IMR-90 (cell line): ENCODE results near the gene PKD1.

Experiments used
- FOS ChIP-seq: fragments of 150-350 bp; IDR thresholded peaks from 2 replicates; pipeline ENCODE4 v1.6.1; 2016; ENCODE audit warnings: low read depth, low read length
- RAD21 ChIP-seq: IDR thresholded peaks from 2 replicates; pipeline ENCODE4 v1.6.1; 2012; ENCODE audit warnings: low read length, improper control_type of control experiment
- TF ChIP-seq, protein P1 (sequence below): conservative IDR thresholded peaks from 2 replicates; pipeline ENCODE4 v1.5.1; 2012; ENCODE audit warnings: mild to moderate bottlenecking, low read depth, low read length, improper control_type of control experiment

DNA sequence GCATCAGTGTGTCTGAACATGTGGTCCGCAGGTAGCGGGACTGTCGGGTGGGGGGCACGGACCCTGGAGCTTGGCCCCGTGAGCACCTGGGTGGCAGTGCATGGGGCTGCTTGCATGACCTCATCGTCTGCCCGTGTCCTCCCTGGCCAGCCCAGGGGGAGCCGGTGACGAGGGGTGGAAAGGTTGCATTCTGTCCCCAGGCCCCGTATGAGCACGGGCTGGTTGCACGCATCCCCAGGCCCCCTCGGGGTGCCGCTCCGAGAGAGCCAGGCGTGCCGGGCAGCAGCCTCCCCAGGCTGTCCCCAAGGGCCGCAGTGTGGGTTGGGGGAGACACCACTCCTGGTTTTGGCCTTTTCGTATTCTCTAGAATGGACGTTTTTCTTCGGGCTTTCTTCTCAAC, 58.0 kb downstream of the PKD1 start:
- TF ChIP-seq, protein P1, sequence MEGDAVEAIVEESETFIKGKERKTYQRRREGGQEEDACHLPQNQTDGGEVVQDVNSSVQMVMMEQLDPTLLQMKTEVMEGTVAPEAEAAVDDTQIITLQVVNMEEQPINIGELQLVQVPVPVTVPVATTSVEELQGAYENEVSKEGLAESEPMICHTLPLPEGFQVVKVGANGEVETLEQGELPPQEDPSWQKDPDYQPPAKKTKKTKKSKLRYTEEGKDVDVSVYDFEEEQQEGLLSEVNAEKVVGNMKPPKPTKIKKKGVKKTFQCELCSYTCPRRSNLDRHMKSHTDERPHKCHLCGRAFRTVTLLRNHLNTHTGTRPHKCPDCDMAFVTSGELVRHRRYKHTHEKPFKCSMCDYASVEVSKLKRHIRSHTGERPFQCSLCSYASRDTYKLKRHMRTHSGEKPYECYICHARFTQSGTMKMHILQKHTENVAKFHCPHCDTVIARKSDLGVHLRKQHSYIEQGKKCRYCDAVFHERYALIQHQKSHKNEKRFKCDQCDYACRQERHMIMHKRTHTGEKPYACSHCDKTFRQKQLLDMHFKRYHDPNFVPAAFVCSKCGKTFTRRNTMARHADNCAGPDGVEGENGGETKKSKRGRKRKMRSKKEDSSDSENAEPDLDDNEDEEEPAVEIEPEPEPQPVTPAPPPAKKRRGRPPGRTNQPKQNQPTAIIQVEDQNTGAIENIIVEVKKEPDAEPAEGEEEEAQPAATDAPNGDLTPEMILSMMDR: no peak
- TF ChIP-seq RAD21: no peak
- no peak for TF ChIP-seq FOS
